Endothelial cell of umbilical vein (primary cell): ENCODE measurements around the gene PHACTR2. TPM values are rescaled to one million over a fixed set of nuclear protein-coding genes. Genes with fewer than 3 reads are reported as not detected.

Source experiments
- BruUV-seq: library from RNA; stranded (reverse); fragments of 400-500 nt; replicated peaks from 2 replicates; lab custom pipeline; 2021; lab: Mats Ljungman, UMichigan
- CTCF ChIA-PET: fragments of 300-600, 350-600 bp; sonication (Branson Sonifier 250); formaldehyde crosslinking; loops from one replicate; lab custom pipeline; 2021; ENCODE audit warnings: antibody characterized with exemption, inconsistent platforms; lab: Charles Lee
- POLR2A ChIA-PET: fragments of 300-600, 350-600 bp; sonication (Branson Sonifier 250); formaldehyde crosslinking; loops from one replicate; lab custom pipeline; 2021; ENCODE audit warnings: antibody characterized with exemption, inconsistent platforms; lab: Charles Lee
- DNase-seq: peaks from one replicate; pipeline ENCODE4 v3.0.0-alpha.2; 2011; ENCODE audit warnings: low read depth, low spot score
- FAIRE-seq: peaks from 2 replicates; lab custom pipeline; 2011; peaks lifted over from hg19 to GRCh38; lab: Jason Lieb, UNC
- H2AFZ ChIP-seq: 2 replicates; pipeline ENCODE4 v1.6.0; 2012; ENCODE audit warnings: low read depth, low read length, control low read depth, inconsistent platforms
- H3K27ac ChIP-seq: 2 replicates; pipeline ENCODE4 v1.5.1; 2011; ENCODE audit warnings: low read depth, mild to moderate bottlenecking, control low read depth, low read length, moderate library complexity; ENCODE audit not compliant: insufficient read depth
- H3K27me3 ChIP-seq, 2 experiments: 2 replicates each; pipeline versions ENCODE4 v1.6.0 to v1.6.1; 2011; ENCODE audit warnings: low read length in 2 of 2, mixed read lengths in 1 of 2; ENCODE audit not compliant: control insufficient read depth in 2 of 2, insufficient read depth in 2 of 2
- H3K36me3 ChIP-seq, 2 experiments: 2 replicates in 1 of 2; 3 replicates in 1 of 2; pipeline ENCODE4 v1.5.1; 2011; ENCODE audit warnings: low read length in 2 of 2, mild to moderate bottlenecking in 1 of 2, moderate library complexity in 1 of 2; ENCODE audit not compliant: control insufficient read depth in 2 of 2, insufficient read depth in 2 of 2; ENCODE audit errors: extremely low read depth in 1 of 2
- H3K4me1 ChIP-seq: 3 replicates; pipeline ENCODE4 v1.5.1; 2011; ENCODE audit warnings: mild to moderate bottlenecking, low read length; ENCODE audit not compliant: control insufficient read depth, insufficient read depth; ENCODE audit errors: extremely low read depth
- H3K4me2 ChIP-seq: 2 replicates; pipeline ENCODE4 v1.6.1; 2011; ENCODE audit warnings: low read length, control low read depth, mixed read lengths; ENCODE audit not compliant: insufficient read depth
- H3K4me3 ChIP-seq, 3 experiments: fragments of 200-600 bp in 1 of 3; sonication (generic), shearing (Covaris generic) in 1 of 3; replicated peaks in 1 of 3; 2 replicates each; pipeline ENCODE4 v1.5.1; 2011 to 2016; ENCODE audit warnings: control low read depth in 3 of 3, low read length in 3 of 3, mild to moderate bottlenecking in 2 of 3, inconsistent platforms in 1 of 3, low read depth in 1 of 3, moderate library complexity in 1 of 3; ENCODE audit not compliant: insufficient read depth in 1 of 3
- H3K79me2 ChIP-seq: 2 replicates; pipeline ENCODE4 v1.6.0; 2012; ENCODE audit warnings: low read length, inconsistent platforms; ENCODE audit not compliant: control insufficient read depth, insufficient read depth
- H3K9ac ChIP-seq: replicated peaks from 2 replicates; pipeline ENCODE3; 2011; ENCODE audit warnings: low read length, control low read depth; ENCODE audit not compliant: insufficient read depth; ENCODE audit errors: extremely low read depth
- H3K9me1 ChIP-seq: replicated peaks from 3 replicates; pipeline ENCODE4 v1.6.0; 2011; ENCODE audit warnings: mild to moderate bottlenecking, low read length; ENCODE audit not compliant: control insufficient read depth, insufficient read depth; ENCODE audit errors: extremely low read depth
- H3K9me3 ChIP-seq: replicated peaks from 2 replicates; pipeline ENCODE4 v1.5.1; 2012; ENCODE audit warnings: low read length, inconsistent platforms; ENCODE audit not compliant: control insufficient read depth, insufficient read depth
- H4K20me1 ChIP-seq: replicated peaks from 2 replicates; pipeline ENCODE3; 2011; ENCODE audit warnings: mild to moderate bottlenecking, low read length; ENCODE audit not compliant: control insufficient read depth, insufficient read depth; ENCODE audit errors: extremely low read depth
- CTCF ChIP-seq, 2 donors: IDR thresholded peaks; 1 replicate in 1 of 2; 2 replicates in 1 of 2; pipeline ENCODE4 v1.5.1; 2011; ENCODE audit warnings: low read length in 2 of 2, mild to moderate bottlenecking in 2 of 2, moderate library complexity in 2 of 2, control low read depth in 1 of 2, inconsistent platforms in 1 of 2, low read depth in 1 of 2; ENCODE audit not compliant: insufficient read depth in 1 of 2; ENCODE audit errors: extremely low read depth in 1 of 2
- EZH2 ChIP-seq: IDR thresholded peaks from 2 replicates; pipeline ENCODE4 v1.6.1; 2012; ENCODE audit warnings: borderline replicate concordance, low read depth, mild to moderate bottlenecking, moderate library complexity, low read length, inconsistent platforms; ENCODE audit not compliant: severe bottlenecking
- FOS ChIP-seq: IDR thresholded peaks from 2 replicates; pipeline ENCODE4 v1.6.1; 2011; ENCODE audit warnings: mild to moderate bottlenecking, low read length, moderate library complexity, borderline replicate concordance; ENCODE audit not compliant: insufficient read depth
- GATA2 ChIP-seq: IDR thresholded peaks from 2 replicates; pipeline ENCODE4 v1.7.0; 2011; ENCODE audit warnings: low read depth, mild to moderate bottlenecking, moderate library complexity, mixed read lengths, low read length; ENCODE audit not compliant: insufficient read length, insufficient read depth
- JUN ChIP-seq: IDR thresholded peaks from 2 replicates; pipeline ENCODE4 v1.6.1; 2011; ENCODE audit warnings: borderline replicate concordance, low read depth; ENCODE audit not compliant: insufficient read length, insufficient read depth
- MAX ChIP-seq: IDR thresholded peaks from 2 replicates; pipeline ENCODE4 v1.6.1; 2011; ENCODE audit not compliant: insufficient read depth, insufficient read length
- MYC ChIP-seq: IDR thresholded peaks from one replicate; pipeline ENCODE4 v1.6.1; 2011; ENCODE audit warnings: mild to moderate bottlenecking, low read depth, low read length
- POLR2A ChIP-seq: IDR thresholded peaks from 2 replicates; pipeline ENCODE4 v1.6.1; 2012; ENCODE audit warnings: low read depth, mild to moderate bottlenecking, control low read depth, low read length
- POLR2AphosphoS5 ChIP-seq: IDR thresholded peaks from 2 replicates; pipeline ENCODE4 v1.6.1; 2012; ENCODE audit warnings: low read depth, mild to moderate bottlenecking, control low read depth, low read length, moderate library complexity; ENCODE audit not compliant: insufficient read depth
- dilution Hi-C: fragments of 300-500 bp; cut with MboI; formaldehyde crosslinking; loops from one replicate; pipeline ENCODE4 v1.15.0; 2019; ENCODE audit warnings: low sequenced_read_pairs; ENCODE audit not compliant: extremely low pct_ligation_motif_present
- intact Hi-C: fragments of 100-400 bp; cut with micrococcal nuclease; formaldehyde crosslinking; loops from one replicate; pipeline ENCODE4 v1.10.0; 2022
- polyA plus RNA-seq, 4 experiments: library from polyadenylated mRNA; depleted of rRNA in 3 of 4; stranded (reverse) in 3 of 4; unstranded in 1 of 4; fragments of >200 nt; gene quantifications; 2 replicates each; pipeline versions ENCODE4 v1.2.1 to v1.2.3, GENCODE V29; 2011 to 2012; ENCODE audit warnings: missing spikeins in 1 of 4
- total RNA-seq: library from RNA; stranded (reverse); gene quantifications from 2 replicates; pipeline ENCODE4 v1.2.3, GENCODE V29; 2021

The PHACTR2 gene
- total and polyA plus RNA-seq, 2 donors (not counting 3 experiments of a cell fraction or from before 2014, with no cell fraction given): 16.3 to 178 TPM

DNA sequence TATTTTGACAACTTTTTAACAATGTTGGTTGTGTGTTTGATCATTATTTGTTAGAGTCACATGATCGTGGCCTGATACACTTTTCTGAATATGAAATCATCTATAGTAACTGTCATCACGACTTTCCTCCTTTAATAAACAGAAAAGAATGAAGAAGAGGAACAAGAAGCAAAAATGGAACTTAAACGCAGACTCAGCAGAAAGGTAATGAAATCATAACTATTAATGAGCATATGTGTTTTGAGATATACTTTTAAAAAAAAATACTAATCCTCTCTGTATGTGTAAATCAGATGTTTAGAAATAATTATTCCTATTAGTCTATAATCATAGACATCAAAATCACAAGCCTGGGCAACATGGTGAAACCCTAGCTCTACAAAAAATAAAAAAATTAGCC is 105.3 kb downstream of the PHACTR2 start:
- DNase-seq (no peak), FAIRE-seq (no peak)
- Histone ChIP-seq H3K27ac (no peak overlapping the region), H3K36me3 (peaks cover 12 to 15% of the 10 kb centered on the region in 2 experiments), H3K9me3 (no peaks in the 10 kb centered on the region), H3K9ac (no peak overlapping the region), H3K79me2 (no peaks in the 10 kb centered on the region), H3K4me3 (no peak overlapping the region), H2AFZ (no peak overlapping the region), H3K9me1 (no peaks in the 10 kb centered on the region), H3K4me2 (no peak overlapping the region), H4K20me1 (no peaks in the 10 kb centered on the region), H3K27me3 (no peaks in the 10 kb centered on the region), H3K4me1 (peaks cover 6% of the 10 kb centered on the region)
- CTCF ChIA-PET: no interaction called here
- no TSS peak for BruUV-seq
- intact Hi-C loops (no loop called here), dilution Hi-C loops (no loop called here)
- POLR2A ChIA-PET: no interaction called here
- TF ChIP-seq MAX (no peak), MYC (no peak), EZH2 (no peak), JUN (no peak), POLR2AphosphoS5 (no peak), GATA2 (no peak), CTCF (IDR thresholded peaks at IDR 0.05; ENCODE audit: extremely low read depth in 1 of 2, insufficient read depth in 1 of 2, low read depth in 1 of 2, low read length in 2 of 2) (no peak), FOS (no peak), POLR2A (no peak)
